SU-DHL-6 (cell line): ENCODE data around the gene COL23A1.

Experiments used
- EZH2phosphoT487 ChIP-seq: fragments of 200-600 bp; sonication (generic), shearing (Covaris generic); conservative IDR thresholded peaks from 2 replicates; pipeline ENCODE4 v1.6.1; 2018; ENCODE audit warnings: mild to moderate bottlenecking, antibody characterized with exemption, low read length, moderate library complexity, mixed read lengths
- TF ChIP-seq, protein P1 (sequence below): fragments of 200-600 bp; sonication (generic); IDR thresholded peaks from one replicate; pipeline ENCODE4 v1.5.1; 2017; ENCODE audit warnings: antibody characterized with exemption, mild to moderate bottlenecking, low read length, moderate library complexity; ENCODE audit not compliant: insufficient read depth, poor library complexity, severe bottlenecking

DNA sequence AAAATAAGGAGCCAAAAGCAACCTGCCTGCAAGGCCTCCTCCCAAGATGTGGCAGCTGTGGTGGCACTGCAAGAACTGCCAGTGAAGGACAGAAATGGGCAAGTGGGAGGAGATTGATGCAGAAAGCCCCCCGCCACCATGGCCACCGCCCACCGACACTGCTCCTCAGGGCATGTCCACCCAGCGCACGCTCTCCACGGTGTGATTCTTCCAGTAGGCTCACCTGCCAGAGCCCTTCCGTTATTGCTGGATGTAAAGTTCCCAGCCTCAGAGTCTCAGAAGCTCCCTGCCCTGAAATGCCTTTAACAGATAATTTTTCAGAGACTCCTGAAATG lies 202.4 kb downstream of the COL23A1 start:
- TF ChIP-seq, protein P1, sequence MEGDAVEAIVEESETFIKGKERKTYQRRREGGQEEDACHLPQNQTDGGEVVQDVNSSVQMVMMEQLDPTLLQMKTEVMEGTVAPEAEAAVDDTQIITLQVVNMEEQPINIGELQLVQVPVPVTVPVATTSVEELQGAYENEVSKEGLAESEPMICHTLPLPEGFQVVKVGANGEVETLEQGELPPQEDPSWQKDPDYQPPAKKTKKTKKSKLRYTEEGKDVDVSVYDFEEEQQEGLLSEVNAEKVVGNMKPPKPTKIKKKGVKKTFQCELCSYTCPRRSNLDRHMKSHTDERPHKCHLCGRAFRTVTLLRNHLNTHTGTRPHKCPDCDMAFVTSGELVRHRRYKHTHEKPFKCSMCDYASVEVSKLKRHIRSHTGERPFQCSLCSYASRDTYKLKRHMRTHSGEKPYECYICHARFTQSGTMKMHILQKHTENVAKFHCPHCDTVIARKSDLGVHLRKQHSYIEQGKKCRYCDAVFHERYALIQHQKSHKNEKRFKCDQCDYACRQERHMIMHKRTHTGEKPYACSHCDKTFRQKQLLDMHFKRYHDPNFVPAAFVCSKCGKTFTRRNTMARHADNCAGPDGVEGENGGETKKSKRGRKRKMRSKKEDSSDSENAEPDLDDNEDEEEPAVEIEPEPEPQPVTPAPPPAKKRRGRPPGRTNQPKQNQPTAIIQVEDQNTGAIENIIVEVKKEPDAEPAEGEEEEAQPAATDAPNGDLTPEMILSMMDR, result no peak
- TF ChIP-seq EZH2phosphoT487, result no peak
